Activated effector memory CD4-positive, alpha-beta T cell treated with Interleukin-2 at 50 U/mL for 16 hours (primary cell): ENCODE measurements around the gene ALDH1A1.
"Not testable (repeated sequence)": the region's sequence is repeated elsewhere in the genome, so short reads cannot be mapped to it uniquely, and the experiment has no call there.

ENCODE experiments used
- DNase-seq: peaks from one replicate; pipeline ENCODE4 v3.0.0-alpha.2; 2020

Gene ALDH1A1

DNA sequence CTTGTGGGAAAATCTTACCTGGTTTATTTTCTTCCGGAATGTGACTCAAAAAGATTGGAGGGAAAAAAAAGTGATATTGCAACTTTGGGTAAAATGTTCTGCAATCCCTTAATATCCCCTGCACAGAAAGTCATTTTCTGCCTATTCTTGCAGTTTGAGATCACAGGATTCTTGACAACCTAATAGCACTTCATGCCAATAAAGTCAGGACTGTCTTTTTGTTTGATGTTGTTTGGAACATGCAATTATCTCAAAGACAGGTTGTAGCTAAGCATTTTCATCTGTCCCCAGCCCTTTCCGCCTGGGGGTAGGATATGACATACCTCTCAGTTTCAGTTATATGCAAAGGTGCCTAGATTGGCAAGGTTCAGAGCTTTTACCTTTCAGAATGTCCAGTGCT is 63.9 kb downstream of the ALDH1A1 start:
- no peak for DNase-seq

DNA sequence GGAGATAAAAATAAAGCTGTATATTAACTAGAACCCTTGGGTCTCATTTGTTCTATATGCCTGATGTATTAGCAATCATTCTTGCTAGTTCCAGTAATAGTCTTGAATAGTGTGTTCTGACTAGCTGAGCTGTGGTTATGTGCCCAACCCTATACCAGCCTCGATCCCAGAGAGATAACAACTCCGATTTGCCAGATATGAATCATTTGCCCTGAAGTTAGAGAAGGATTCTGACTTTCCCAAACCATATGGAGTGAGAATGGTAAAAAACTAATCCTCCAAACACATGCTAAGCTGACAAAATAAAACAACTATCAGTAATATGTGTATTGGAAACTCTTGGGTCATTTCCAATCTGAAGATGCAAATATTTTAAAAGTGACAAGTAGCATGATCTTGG is 64.8 kb downstream of the ALDH1A1 start:
- no peak for DNase-seq

GRCh38 chr9:72886386-72886785 is 66.5 kb downstream of the ALDH1A1 start:
- no peak for DNase-seq

- DNase-seq = no peak
Measured at GRCh38 chr9:72884508-72884907, 68.3 kb downstream of the ALDH1A1 start.

DNA sequence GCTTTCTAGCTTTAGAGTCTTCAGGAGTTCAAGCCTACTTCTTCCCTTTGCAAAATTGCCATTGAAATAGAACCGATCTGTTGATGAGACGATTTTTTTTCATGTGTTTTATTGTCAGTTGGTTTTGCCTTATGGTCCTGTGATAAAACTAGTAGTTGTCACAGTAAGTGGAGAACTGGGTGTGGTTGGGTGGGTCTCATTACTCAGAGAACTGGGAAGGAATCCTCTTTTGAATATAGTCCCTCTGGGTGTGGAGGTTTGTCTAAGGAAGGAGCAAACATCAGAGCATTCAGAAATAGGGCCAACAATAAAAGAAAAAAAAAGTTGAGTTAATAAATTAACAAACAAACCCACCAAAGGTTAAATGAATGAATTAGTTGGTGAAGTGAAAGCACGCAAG is 69.0 kb downstream of the ALDH1A1 start:
- no peak for DNase-seq

DNA sequence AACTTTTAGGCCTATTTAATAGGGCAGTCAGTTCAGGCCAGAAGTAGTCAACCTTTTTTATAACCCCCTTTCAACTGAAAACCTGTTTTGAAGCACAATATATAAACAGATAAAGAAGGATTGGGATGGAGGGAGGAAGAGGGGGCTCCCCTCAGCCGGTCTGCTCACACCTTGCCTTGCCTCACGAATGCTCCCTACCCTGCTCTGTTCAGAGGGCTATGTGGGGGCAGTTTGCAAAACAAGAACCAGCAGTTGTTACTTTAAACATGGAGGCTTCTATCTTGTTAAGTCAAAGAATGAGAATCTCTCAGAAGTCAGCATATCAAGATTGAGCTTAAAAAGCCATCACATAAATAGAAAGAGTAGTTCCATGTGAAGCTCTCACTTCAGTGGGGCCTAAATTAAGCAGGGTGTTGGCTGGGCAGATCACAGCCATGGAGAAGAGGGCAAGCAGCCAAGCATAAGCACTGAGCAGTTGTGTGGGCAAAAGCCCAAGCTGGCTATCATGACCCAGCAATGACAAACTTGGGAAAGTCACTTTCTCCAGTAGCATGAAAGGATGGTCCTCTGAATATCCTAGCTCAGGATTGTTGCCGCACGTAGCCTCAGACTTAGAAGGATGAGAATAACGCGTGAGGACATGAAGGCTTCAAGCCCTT is 70.6 kb downstream of the ALDH1A1 start:
- DNase-seq = no peak

- DNase-seq = no peak
Measured at GRCh38 chr9:72880821-72881220, 72.0 kb downstream of the ALDH1A1 start.

- DNase-seq = no peak
Measured at GRCh38 chr9:72875221-72875620, 77.6 kb downstream of the ALDH1A1 start.

GRCh38 chr9:72874344-72874743 is 78.5 kb downstream of the ALDH1A1 start:
- DNase-seq = no peak

GRCh38 chr9:72873456-72873855 is 79.4 kb downstream of the ALDH1A1 start:
- DNase-seq = no peak

DNA sequence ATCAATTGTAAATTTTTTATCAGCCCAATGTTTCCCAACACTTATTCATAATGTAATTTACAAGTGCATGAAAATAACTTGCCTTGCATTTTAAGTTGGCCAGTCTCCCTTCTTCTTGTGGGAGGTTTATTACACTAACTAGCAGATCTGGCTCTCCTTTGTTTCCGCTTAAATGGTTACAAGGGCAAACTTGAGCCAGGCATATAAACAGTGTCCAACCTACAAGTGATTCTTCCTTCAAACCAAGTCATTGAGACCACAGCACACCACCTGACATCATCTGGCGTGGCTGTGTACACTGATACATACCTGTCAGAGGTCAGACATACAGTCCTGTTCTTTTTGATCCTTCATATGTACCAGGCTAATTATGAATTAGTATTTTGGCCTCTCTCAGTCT is 80.1 kb downstream of the ALDH1A1 start:
- no peak for DNase-seq

DNA sequence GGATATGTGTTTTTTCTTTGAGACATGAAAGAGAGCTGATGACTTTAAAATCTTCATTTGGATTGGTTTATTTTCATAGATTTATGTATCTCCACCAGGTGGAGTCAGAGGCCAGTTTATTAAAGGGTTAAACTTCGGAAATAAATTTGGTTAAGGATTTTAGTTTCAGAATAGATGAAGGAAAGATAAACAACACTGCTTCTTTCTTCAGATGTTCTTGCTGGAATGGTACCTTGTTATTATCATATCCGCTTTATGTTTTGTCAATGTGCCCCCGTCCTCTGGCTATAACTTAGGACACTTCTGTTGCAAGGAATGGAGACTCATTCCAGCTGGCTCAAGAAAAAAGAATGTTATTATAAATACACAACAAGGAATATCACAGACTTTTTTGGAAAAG is 81.2 kb downstream of the ALDH1A1 start:
- no peak for DNase-seq

DNA sequence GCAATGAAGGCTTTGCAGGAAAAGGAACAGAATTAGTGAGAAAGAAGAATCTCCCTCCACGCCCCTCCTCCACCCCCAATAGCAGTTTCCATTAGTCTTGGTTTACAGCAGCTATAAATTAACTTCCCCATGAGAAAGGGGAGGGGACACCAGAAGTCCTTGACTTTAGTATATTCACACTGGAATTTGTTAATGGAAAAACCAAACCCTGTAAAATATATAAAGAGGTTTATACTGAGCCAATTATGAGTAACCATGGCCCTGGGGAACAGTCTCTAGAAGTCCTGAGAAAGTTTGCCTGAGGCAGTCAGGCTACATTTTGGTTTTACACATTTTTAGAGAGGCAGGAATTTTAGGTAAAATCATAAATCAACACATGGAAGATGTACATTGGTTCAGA is 88.5 kb downstream of the ALDH1A1 start:
- DNase-seq = no peak

- no peak for DNase-seq
Measured at GRCh38 chr9:72863456-72864094, 89.3 kb downstream of the ALDH1A1 start.

DNA sequence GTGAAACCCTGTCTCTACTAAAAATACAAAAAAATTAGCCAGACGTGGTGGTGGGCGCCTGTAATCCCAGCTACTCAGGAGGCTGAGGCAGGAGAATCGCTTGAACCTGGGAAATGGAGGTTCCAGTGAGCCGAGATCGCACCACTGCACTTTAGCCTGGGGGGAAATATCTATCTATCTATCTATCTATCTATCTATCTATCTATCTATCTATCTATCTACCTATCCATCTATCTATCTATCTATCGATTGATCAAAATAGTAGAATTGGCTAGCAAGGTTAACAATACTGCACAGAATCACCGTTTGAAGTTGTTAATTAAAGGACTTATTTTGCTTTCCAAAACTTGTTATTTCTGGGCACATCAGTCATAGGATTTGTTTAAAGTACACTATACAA is 90.1 kb downstream of the ALDH1A1 start:
- DNase-seq = not testable (repeated sequence)

GRCh38 chr9:72858089-72858912 is 94.6 kb downstream of the ALDH1A1 start:
- DNase-seq = no peak

DNA sequence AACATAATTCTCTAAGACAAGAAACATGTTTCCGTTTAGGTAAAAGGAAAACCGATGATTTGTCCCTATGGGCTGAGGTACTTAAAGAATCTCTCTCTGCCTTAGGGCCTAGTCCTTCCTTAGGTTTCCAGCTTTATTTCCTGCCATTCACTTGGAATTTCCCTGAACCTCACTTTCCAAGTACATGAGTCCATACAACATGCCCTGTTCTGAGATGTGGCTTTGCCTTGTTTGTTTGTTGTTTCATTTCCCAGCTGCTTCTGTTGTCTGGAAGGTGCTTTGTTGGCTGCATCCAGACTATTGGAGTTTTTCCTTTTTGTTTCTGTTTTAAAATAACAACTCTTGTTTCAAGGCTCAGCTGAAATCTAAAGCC is 95.2 kb downstream of the ALDH1A1 start:
- DNase-seq = no peak

DNA sequence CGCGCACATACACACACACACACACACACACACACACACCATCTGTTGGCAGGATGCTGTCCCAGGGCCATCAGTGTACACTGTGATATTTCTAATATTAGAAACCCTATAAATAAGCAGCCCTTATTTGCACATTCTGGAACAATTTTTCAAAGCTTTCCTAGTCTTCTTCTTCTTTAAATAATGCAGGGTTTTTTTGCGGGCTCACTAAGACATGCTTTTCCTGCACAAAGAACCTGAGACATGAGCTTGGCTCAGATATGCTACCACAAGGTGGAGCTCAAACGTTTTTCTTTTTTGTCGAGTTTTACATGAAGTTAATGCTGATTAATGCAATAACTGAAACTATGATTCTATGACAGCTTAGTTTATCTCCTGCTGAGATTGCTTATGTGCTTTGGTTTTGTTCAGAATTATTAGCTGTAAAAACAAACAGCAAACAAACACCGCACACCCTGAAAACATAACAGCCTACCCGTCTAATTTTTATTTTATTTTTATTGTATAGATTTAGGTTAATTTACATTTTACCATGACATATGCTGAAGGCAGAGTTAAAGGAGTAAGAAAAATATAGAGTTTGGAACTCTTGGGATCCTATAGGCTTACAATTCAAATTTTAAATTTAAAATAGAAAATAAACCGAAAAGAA is 95.8 kb downstream of the ALDH1A1 start:
- DNase-seq = no peak

GRCh38 chr9:72855890-72856523 is 96.8 kb downstream of the ALDH1A1 start:
- DNase-seq = no peak

- DNase-seq = no peak
Measured at GRCh38 chr9:72855321-72855720, 97.5 kb downstream of the ALDH1A1 start.
